Peyer's patch (tissue), 4 donors: ENCODE results near the gene DUS2.

Experiments
- POLR2A ChIP-seq, 2 donors: fragments of 450-650 bp; IDR thresholded peaks; one replicate each; pipeline ENCODE4 v1.5.1; 2017; ENCODE audit warnings: antibody characterized with exemption in 2 of 2, mild to moderate bottlenecking in 2 of 2, moderate library complexity in 2 of 2
- TF ChIP-seq, protein P1 (sequence below), 6 experiments: fragments of 450-650 bp in 4 of 6; fragments of 200-600 bp in 2 of 6; sonication (generic) in 1 of 6; IDR thresholded peaks; one replicate each; pipeline ENCODE4 v1.5.1; 2017 to 2019; ENCODE audit warnings: antibody characterized with exemption in 6 of 6, mild to moderate bottlenecking in 3 of 6, moderate library complexity in 1 of 6

DNA sequence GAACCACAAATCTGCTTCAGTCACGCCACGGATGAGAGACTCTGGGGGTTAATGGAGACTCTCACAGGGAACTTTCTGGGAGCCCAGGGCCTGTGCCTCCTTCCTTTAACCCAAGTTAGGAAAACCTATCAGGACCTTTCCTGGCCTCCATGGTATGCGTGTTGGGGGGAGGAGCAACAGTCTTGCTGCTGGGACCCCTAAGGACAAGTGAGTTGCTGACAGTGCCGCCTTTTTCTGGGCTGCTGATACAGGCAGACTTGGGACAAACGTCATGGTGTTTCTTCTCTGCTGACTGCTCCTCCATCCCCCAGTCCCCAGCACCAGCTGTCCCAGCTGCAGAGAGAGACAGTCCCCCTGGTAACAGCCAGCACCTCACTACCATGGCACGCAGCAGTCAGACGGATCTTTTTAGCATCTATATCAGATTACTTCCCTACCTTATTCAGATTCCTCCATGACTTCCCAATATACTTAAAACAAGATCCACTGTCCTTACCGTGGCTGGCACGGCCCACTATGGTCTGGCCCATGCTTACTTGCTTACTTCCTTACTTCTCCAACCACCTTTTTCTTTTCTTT lies 13.8 kb upstream of the DUS2 start:
- TF ChIP-seq, protein P1, sequence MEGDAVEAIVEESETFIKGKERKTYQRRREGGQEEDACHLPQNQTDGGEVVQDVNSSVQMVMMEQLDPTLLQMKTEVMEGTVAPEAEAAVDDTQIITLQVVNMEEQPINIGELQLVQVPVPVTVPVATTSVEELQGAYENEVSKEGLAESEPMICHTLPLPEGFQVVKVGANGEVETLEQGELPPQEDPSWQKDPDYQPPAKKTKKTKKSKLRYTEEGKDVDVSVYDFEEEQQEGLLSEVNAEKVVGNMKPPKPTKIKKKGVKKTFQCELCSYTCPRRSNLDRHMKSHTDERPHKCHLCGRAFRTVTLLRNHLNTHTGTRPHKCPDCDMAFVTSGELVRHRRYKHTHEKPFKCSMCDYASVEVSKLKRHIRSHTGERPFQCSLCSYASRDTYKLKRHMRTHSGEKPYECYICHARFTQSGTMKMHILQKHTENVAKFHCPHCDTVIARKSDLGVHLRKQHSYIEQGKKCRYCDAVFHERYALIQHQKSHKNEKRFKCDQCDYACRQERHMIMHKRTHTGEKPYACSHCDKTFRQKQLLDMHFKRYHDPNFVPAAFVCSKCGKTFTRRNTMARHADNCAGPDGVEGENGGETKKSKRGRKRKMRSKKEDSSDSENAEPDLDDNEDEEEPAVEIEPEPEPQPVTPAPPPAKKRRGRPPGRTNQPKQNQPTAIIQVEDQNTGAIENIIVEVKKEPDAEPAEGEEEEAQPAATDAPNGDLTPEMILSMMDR (IDR thresholded peaks at IDR 0.05), result no peak
- TF ChIP-seq POLR2A (IDR thresholded peaks at IDR 0.05), result no peak
